Hypothalamus (tissue), 51 donors: ENCODE results near the gene LSP1.

Experiments used
- DNase-seq, 51 donors: peaks; one replicate each; lab custom pipeline; 2025; lab: John Stamatoyannopoulos, UW

The LSP1 gene

DNA sequence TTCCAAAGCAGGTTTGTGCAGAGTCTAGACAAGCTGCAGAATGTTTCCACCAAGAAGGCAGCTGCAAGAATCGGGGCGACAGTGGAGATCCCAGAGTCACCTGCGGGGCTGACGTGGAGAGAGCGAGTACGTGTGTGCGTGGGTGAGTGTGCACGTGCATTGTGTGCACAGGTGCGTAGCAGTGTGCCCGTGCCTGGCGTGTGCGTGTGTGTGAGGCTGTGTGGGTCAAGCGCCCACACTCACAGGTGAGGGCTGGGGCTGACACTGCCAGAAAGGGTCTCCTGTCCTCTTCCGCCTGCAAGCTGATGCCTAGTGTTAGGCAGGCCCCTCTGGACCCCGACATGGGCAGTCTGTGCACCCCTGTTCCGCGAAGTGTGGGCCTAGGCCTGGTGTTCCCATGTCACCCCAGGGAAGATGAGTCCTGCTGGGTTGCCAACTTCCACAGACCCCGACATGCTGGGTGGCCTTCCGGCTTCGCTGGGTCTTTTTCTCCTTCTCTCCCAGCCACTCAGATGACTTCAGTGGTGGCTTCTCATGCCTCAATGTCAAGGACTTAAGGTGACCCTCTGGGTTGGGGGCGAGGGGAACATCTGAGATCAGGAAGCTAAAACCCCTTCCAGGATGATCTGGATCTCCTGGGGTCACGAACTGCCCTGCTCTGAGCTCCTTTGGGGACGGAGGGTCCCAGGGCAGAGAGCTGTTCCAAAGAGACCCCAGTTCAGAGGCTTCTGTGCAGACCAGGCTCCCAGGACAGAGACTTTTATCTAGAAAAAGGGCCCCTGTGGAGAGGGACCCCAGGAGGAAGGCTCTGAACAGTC, 28.5 kb upstream of the LSP1 start:
- DNase-seq = no peak

DNA sequence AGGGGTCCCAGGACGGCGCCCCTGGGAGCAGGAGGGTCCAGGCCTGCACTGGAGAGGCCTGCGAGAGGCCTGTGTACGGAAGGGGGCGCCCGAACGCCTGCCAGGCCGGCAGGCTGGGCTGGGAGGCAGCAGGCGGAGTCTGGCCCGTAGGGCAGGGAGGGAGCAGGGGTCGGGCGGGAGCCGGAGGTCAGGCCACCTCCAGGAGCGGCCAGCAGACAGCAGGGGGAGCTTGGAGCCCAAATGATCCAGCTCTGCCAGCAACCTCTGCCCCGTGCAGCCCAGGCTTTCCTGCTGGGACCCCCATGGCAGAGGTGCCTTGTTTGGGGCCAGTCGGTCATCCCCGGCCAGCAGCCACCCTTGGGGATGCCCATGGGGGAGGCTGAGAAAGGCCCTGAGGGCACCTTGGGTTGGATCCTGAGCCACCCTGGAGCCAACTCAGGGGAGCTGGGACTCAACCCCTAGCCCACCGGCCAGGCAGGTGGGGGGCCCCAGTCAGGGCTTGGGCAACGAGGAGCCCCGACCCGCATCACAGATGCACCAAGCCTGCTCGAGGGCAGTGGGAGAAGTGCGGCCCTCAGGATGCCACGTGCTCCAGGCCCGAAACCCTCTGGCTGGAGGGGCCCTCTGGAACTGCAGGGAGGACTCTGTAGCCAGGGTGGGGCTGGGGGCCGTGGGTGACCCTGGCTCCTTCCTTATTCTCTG, 27.7 kb upstream of the LSP1 start:
- DNase-seq = no peak

DNA sequence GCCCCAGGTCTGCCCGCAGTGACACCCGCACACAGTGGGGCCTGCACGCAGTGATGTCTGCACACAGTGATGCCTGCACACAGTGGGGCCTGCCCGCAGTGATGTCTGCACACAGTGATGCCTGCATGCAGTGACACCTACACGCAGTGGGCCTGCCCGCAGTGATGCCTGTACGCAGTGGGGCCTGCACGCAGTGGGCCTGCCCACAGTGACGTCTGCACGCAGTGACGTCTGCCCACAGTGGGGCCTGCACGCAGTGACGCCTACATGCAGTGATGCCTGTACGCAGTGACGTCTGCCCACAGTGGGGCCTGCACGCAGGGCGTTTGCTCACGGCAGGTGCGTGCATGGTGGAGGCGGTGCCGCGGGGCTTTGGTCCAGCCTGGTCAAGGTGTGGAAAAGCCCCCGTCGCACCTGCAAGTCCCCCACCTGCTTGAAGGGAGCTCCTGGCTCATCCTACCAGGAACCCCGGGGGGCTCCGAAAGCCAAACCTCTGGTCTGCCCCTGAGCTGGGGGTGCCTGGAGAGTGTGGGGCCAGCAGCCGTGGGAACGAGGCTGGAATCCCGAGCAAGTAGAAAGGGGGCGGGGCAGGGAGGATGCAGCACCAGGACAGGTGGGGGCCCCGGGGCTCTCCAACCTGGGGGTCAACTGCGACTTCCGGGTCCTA, 27.0 kb upstream of the LSP1 start:
- DNase-seq = no peak

DNA sequence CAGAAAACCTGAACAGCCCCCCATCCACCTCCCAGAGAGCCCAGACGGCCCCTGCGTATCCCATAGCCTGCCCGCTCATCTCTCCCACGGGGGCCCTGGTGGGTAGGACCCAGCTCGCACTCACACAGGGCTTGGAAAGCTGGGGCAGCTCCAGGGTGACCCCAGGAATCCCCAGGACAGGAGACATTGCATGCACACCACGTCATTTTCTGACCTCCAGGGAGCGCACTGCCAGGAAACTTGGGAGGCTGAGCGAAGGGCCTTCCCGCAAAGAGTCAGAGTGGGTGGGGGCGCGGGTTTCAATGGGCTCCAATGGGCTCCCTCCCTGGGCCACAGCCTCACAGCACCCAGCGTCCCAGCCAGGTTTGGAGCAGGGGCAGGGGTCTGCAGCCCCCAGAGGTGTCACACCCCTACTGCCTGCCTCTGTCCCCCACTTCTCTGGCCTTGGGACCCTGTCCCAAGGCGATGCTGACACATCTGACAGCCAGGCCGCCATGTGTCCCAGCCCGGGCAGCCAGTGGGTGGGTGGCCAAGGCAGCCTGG, 26.3 kb upstream of the LSP1 start:
- DNase-seq = peak in 2 of 51 donors; percentile 28 to 42

GRCh38 chr11:1827095-1827813, 25.6 kb upstream of the LSP1 start:
- DNase-seq = peak in 31 of 51 donors; percentile 8 to 74 (median 46)

DNA sequence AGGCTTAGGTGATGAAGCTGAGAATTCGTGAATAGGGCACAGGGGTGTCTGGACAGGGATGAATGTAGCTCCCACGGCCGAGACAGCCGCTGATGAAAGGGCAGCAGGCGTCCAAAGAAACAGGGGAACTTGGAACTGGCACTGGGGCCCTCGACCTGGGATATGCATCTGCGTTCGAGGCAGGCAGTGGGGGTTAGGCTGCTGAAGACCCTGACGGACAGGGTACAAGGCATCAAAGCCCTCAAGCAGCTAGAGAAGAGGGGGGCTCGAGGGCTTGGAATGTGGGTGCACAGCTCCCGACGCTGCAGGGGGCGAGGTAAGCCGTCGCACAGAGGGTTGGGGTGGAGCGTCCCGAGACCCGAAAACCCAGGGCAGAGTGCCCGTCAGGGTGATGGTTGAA, 25.0 kb upstream of the LSP1 start:
- no peak for DNase-seq

DNA sequence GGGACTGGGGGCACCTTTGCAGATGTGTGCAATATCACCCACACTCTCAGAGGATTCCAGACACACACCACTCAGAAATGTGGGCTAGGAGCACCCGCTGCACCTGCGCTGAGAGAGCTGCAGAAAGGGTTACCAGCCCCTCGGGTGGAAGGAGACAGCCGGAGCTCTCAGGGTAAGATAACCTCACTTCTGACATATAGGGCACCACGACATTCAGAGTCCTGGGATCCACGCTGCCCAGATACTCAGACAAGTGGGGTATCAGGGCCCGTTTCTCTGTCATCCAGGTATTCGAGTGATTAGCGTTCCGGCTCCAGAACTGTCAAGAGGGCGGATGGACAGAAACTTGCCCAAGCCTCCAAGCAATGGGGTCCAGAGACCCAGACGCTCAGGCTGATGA, 24.3 kb upstream of the LSP1 start:
- no peak for DNase-seq

- no peak for DNase-seq
These were observed 23.7 kb upstream of the LSP1 start for GRCh38 chr11:1829039-1829820.

DNA sequence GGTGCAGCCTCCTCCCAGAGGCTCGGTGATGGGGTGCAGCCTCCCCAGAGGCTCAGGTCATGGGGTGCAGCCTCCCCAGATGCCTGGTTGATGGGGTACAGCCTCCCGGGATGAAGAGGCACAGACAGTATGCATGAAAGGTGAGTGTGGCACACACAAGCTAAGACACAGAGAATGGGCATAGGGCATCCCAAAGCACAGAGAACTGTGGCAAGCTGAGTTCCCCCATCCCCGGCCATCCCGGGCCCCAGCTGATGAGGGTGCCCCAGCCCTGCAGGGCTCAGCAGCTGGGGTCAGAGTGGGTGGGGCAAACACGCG, 22.9 kb upstream of the LSP1 start:
- DNase-seq = no peak

DNA sequence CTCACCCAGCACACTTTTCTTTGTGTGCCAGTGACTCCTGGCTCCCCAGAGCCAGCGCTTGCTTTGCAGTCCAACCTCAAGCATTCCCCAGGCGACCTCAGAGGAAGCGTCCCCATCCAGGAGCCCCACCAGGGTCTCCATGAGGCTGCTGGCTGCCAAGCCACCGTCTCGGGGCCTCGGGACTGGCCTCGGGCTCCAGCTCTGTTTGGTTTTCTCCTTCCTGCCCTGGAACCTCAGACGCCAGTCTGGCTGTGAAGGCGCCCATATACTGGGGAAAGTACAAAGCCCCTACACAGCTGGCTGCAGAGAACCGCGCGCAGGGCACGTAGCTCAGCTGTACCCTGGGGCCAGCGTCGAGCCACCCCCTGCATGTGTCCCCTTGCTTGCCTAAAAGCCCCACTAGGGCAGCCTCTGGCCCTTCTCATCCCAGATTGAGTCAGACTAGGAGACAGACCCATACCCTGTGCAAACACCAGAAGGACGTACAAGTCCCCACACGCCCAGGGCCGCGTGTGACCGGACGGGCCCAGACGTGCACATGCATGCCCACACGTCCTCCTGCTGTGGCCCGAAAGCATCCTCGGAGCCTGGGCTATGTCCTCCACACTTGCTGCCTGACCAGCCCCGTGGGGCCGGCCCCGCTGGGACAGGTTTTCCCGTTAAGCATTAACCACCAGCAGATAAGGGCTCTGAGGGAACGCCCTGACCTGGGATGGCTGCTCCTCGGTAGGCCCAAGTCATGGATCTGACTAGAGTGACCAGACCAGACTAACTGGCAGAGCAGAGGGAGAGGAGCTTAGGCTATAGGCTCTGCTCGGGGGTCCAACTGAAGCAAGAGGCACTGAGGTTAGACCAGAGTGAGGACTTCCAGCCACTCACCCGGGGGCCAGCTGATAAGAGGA, 22.3 kb upstream of the LSP1 start:
- no peak for DNase-seq

DNA sequence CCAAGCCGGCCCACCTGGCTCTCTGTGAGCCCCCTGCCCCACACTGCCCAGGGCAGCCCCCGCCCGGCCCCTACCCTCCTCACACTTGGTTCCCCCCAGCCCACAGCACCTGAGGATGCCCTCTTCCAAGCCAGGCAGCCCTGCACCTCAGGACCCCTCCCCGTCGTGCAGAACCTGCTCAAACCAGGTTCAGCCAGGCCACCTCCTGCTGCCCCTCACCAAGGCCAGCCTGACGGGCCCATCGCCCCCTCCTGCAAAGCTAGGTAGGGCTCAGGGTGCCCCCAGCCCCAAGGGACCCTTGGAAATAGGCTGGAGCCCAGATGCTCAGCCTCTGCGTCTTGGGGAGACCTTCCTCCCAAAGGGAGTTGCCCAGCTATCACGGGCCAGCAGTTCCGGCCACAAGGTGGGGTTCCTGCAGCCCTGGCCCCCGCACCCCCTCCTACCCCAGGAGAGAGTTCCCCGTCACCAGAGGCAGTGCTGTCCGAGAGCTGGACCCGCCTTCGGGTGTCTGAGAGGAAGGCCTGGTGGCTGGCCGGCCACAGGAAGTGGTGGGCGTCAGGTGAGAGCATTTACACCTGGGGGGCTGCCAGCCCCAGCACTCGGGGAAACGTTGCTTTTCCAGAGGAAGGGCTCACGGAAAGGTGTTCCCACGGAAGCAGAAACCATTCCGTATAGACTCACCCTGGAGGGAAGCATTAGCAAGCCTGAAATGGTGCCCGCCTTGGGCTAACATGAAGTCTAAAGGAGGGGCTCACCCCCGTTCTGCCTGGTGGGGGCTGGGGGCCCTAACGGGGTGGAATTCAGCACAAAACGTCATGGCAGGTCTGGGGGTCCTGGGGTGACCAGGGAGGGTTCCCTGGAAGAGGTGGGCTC, 21.3 kb upstream of the LSP1 start:
- no peak for DNase-seq

GRCh38 chr11:1832211-1832919, 20.5 kb upstream of the LSP1 start:
- peak in 38 of 51 donors; percentile 10 to 91 (median 48) for DNase-seq

GRCh38 chr11:1832920-1833295, 20.0 kb upstream of the LSP1 start:
- no peak for DNase-seq

DNA sequence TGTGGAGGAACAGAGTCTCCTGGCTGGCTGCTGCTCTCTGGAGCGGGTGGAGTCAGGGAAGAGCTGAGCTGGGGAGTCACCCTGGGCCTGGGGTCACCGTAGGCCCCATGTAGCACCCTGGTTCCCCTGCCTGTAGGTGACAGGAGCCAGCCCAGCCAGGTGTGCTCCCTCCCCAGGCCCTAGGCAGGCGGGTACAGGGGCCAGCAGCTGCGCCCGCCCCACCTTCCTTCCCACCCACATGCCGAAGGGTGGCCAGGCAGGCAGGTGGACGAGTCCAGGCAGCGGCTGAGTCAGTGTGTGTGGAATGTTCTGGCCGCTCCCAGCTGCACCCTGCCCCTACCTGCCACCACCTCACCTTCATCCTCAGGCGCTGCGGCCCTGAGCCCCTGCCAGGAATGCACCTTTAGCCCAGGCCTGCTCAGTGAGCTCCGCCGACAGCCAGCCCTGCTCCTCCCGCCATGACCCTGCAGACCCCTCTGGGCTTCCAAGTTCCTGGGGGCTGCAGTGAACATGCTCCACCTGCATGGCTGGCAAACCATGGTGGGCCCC, 18.7 kb upstream of the LSP1 start:
- DNase-seq = no peak

- no peak for DNase-seq
These were observed 17.9 kb upstream of the LSP1 start, which contains the start of gene SYT8 for GRCh38 chr11:1834779-1835670. SYT8 (plus strand) TSS chr11:1834990; CDS start chr11:1835106, 116 bp downstream.

DNA sequence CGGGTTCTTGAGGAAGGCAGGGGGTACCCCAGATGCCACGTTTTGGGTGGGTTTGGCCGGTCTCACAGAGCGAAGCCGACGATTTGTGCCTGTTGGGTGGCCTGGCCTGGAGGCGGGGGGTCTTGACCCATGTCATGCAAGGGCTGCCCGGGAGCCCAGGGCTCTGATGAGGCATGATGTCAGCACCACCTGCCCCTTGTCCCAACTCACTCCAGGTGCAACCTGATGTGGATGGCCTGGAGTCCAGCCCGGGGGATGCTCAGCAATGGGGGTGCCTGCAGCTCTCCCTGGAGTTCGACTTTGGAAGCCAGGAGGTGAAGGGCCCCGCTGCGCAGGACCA, 17.2 kb upstream of the LSP1 start:
- no peak for DNase-seq
